ENCODE data around the gene USP7. TPM values are rescaled to one million over a fixed set of nuclear protein-coding genes. Genes with fewer than 3 reads are reported as not detected.

USP7 gene
- total RNA-seq, 6 donors from 2014 or later, result 68.2 to 122 (median 72.2) TPM

- no peak for TF ChIP-seq POLR2A (IDR thresholded peaks at IDR 0.05)
- no peak for TF ChIP-seq CTCF (IDR thresholded peaks at IDR 0.05)
- TF ChIP-seq POLR2AphosphoS5 (IDR thresholded peaks at IDR 0.05), result no peak
- no peak for TF ChIP-seq EP300 (IDR thresholded peaks at IDR 0.05)
- H3K27ac ChIP-seq, result peak overlapping the region; percentile 74 to 93 (median 78)
These were observed 1.2 kb downstream of the USP7 start for GRCh38 chr16:8962393-8963009.

DNA sequence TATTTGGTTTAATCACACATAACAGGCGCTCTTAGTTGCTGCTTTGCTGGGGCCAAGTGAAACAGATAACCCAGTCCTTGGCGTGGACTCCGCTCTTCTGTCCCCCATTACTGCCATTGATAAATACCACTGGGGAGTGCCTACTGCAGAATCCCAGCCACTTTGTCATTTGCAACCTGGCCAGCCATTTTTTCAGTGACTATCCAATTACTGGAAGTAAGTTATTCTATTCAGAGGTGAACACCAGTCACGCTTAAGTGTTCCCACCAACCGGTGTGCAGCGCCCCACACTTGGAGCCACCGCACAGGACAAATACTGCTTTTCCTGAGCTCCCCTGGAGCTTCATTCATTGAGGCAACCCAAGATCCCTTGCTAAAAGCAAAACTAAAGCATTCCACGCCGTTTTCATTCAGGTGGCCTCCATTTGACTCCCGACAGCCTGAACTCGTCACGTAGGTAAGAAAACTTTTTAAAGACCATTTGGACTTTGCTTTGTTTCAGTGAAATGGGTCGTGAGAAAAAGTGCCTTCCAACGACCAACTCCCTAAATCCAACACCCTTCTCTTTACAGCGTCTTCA, 1.8 kb downstream of the USP7 start:
- Histone ChIP-seq H3K27me3 (no peaks in the 10 kb centered on the region), H3K36me3 (no peaks in the 10 kb centered on the region), H3K27ac (peak overlapping the region in 2 of 4 donors; percentile 79 to 93), H3K9me3 (no peaks in the 10 kb centered on the region), H3K4me1 (peaks cover 53 to 62% (median 57%) of the 10 kb centered on the region in 4 donors), H3K4me3 (peak overlapping the region; percentile 71 to 93 (median 89))
- TF ChIP-seq EP300 (IDR thresholded peaks at IDR 0.05) (no peak), POLR2A (IDR thresholded peaks at IDR 0.05) (no peak), CTCF (IDR thresholded peaks at IDR 0.05) (no peak), POLR2AphosphoS5 (IDR thresholded peaks at IDR 0.05) (no peak)
- DNase-seq (no peak), ATAC-seq (ENCODE audit: low FRiP score in 2 of 2) (no peak)
- WGBS, 2 donors, result 30 to 33% methylated on average over 15 of the region's 15 CpGs

More at GRCh38 chr16:8962393-8963009, 1.2 kb downstream of the USP7 start:
- ATAC-seq (ENCODE audit: low FRiP score in 2 of 2) (peak in 1 of 2 donors; percentile 4), DNase-seq (peak; percentile 36 to 85)
- H3K36me3 ChIP-seq, result no peaks in the 10 kb centered on the region
- 1 to 3% methylated on average over 16 to 36 of the region's 50 CpGs for WGBS, 2 donors
- no peaks in the 10 kb centered on the region for H3K27me3 ChIP-seq
- H3K9me3 ChIP-seq, result no peaks in the 10 kb centered on the region
- H3K4me3 ChIP-seq, result peak overlapping the region; percentile 71 to 93 (median 89)
- peaks cover 47 to 56% (median 51%) of the 10 kb centered on the region in 4 donors for H3K4me1 ChIP-seq

DNA sequence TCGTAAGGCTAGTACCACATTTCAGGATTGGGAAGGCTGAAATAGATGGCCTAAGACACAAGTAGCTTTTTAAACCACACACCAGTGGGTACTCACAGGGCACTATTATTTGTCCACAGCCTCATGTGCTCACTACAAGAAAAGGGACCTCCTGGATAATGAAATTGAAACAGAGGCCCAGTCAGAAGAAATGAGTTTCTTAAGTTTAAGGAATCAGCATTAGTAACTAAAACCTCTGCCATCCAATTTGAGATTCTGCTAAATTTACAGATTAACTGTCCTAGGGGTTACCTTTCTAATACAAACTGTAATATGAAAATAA, 3.0 kb downstream of the USP7 start:
- TF ChIP-seq EP300 (IDR thresholded peaks at IDR 0.05) (no peak), CTCF (IDR thresholded peaks at IDR 0.05) (no peak), POLR2AphosphoS5 (IDR thresholded peaks at IDR 0.05) (no peak), POLR2A (IDR thresholded peaks at IDR 0.05) (no peak)
- H3K9me3 ChIP-seq, result no peaks in the 10 kb centered on the region
- H3K4me1 ChIP-seq, result peaks cover 65 to 73% (median 68%) of the 10 kb centered on the region in 4 donors
- peak overlapping the region in 1 of 4 donors; percentile 16 for H3K4me3 ChIP-seq
- DNase-seq, result no peak
- ATAC-seq (ENCODE audit: low FRiP score in 2 of 2), result no peak
- H3K36me3 ChIP-seq, result no peaks in the 10 kb centered on the region
- 25 to 33% methylated on average over 1 of the region's 1 CpG for WGBS, 2 donors
- H3K27ac ChIP-seq, result peak overlapping the region; percentile 5 to 70 (median 46)
- no peaks in the 10 kb centered on the region for H3K27me3 ChIP-seq

- no peaks in the 10 kb centered on the region for H3K9me3 ChIP-seq
- WGBS, 2 donors, result 20 to 26% methylated on average over 12 of the region's 12 CpGs
- H3K36me3 ChIP-seq, result no peaks in the 10 kb centered on the region
- no peak for ATAC-seq (ENCODE audit: low FRiP score in 2 of 2)
- peak overlapping the region; percentile 10 to 70 (median 46) for H3K27ac ChIP-seq
- peak overlapping the region in 1 of 4 donors; percentile 16 for H3K4me3 ChIP-seq
- TF ChIP-seq EP300 (IDR thresholded peaks at IDR 0.05) (no peak), POLR2AphosphoS5 (IDR thresholded peaks at IDR 0.05) (no peak), POLR2A (IDR thresholded peaks at IDR 0.05) (no peak), CTCF (IDR thresholded peaks at IDR 0.05) (no peak)
- DNase-seq, result no peak
- peaks cover 70 to 79% (median 74%) of the 10 kb centered on the region in 4 donors for H3K4me1 ChIP-seq
- H3K27me3 ChIP-seq, result no peaks in the 10 kb centered on the region
These were observed 3.6 kb downstream of the USP7 start for GRCh38 chr16:8959921-8960787.

Measured in upper lobe of left lung (tissue), 6 donors.